HEK293 (cell line): Measurements from ENCODE around the gene KPTN.

ENCODE experiments used
- CTCF ChIA-PET: fragments of 350-600 bp; formaldehyde crosslinking; extraction: SDS; loops from one replicate; lab custom pipeline; 2021; ENCODE audit warnings: antibody characterized with exemption; lab: Yijun Ruan, JAX
- POLR2A ChIA-PET: fragments of 300-600 bp; formaldehyde crosslinking; extraction: SDS; loops from one replicate; lab custom pipeline; 2020; ENCODE audit warnings: antibody characterized with exemption, inconsistent platforms; lab: Yijun Ruan, JAX
- H3K27ac ChIP-seq: fragments of 200-500 bp; sonication (Bioruptor generic); 2 replicates; pipeline ENCODE4 v1.5.1; 2014; ENCODE audit warnings: low read depth, low read length, control low read depth, inconsistent platforms; ENCODE audit errors: extremely low read depth
- H3K36me3 ChIP-seq, 2 experiments: fragments of 200-500 bp in 1 of 2; sonication (Bioruptor generic) in 1 of 2; 1 replicate in 1 of 2; 2 replicates in 1 of 2; pipeline ENCODE4 v1.5.1; 2014 to 2017; ENCODE audit warnings: inconsistent platforms in 2 of 2, low read length in 2 of 2; ENCODE audit not compliant: control insufficient read depth in 2 of 2, insufficient read depth in 1 of 2
- H3K4me1 ChIP-seq: fragments of 200-500 bp; sonication (Bioruptor generic); 2 replicates; pipeline ENCODE4 v1.5.1; 2014; ENCODE audit warnings: mild to moderate bottlenecking, low read length, inconsistent platforms; ENCODE audit not compliant: control insufficient read depth, insufficient read depth
- H3K4me3 ChIP-seq: 2 replicates; pipeline ENCODE4 v1.5.1; 2011; ENCODE audit warnings: low read depth, mild to moderate bottlenecking, control low read depth, low read length, moderate library complexity
- H3K9me3 ChIP-seq: fragments of 200-500 bp; sonication (Bioruptor generic); 2 replicates; pipeline ENCODE4 v1.5.1; 2014; ENCODE audit warnings: low read depth, low read length, inconsistent platforms; ENCODE audit not compliant: control insufficient read depth, insufficient read depth
- GFI1B ChIP-seq: fragments of 450-650 bp; formaldehyde crosslinking; IDR thresholded peaks from 2 replicates; pipeline ENCODE4 v1.5.1; 2016; ENCODE audit warnings: missing biosample characterization, missing genetic modification characterization
- KLF1 ChIP-seq: fragments of 450-650 bp; formaldehyde crosslinking; IDR thresholded peaks from 2 replicates; pipeline ENCODE4 v1.5.1; 2016; ENCODE audit warnings: missing biosample characterization, missing genetic modification characterization
- KLF17 ChIP-seq: fragments of 450-650 bp; formaldehyde crosslinking; IDR thresholded peaks from 2 replicates; pipeline ENCODE4 v1.5.1; 2016; ENCODE audit warnings: missing biosample characterization, missing genetic modification characterization
- REPIN1 ChIP-seq: fragments of 450-650 bp; formaldehyde crosslinking; IDR thresholded peaks from 2 replicates; pipeline ENCODE4 v1.5.1; 2017; ENCODE audit warnings: missing biosample characterization, missing genetic modification characterization, low read depth
- WT1 ChIP-seq: fragments of 450-650 bp; formaldehyde crosslinking; IDR thresholded peaks from 2 replicates; pipeline ENCODE4 v1.5.1; 2016; ENCODE audit warnings: missing biosample characterization, missing genetic modification characterization
- ZFP3 ChIP-seq: fragments of 450-650 bp; formaldehyde crosslinking; IDR thresholded peaks from 2 replicates; pipeline ENCODE4 v1.5.1; 2016; ENCODE audit warnings: low read depth, missing biosample characterization, missing genetic modification characterization
- ZNF138 ChIP-seq: fragments of 450-650 bp; formaldehyde crosslinking; IDR thresholded peaks from 2 replicates; pipeline ENCODE4 v1.5.1; 2016; ENCODE audit warnings: missing biosample characterization, missing genetic modification characterization, borderline replicate concordance
- ZNF184 ChIP-seq: fragments of 450-650 bp; IDR thresholded peaks from 2 replicates; pipeline ENCODE4 v1.5.1; 2018; ENCODE audit warnings: missing biosample characterization, mild to moderate bottlenecking, missing genetic modification characterization
- ZNF202 ChIP-seq: fragments of 450-650 bp; formaldehyde crosslinking; IDR thresholded peaks from 2 replicates; pipeline ENCODE4 v1.5.1; 2016; ENCODE audit warnings: missing biosample characterization, missing genetic modification characterization, borderline replicate concordance
- ZNF211 ChIP-seq: fragments of 450-650 bp; formaldehyde crosslinking; IDR thresholded peaks from 2 replicates; pipeline ENCODE4 v1.5.1; 2016; ENCODE audit warnings: low read depth, missing biosample characterization, missing genetic modification characterization
- ZNF214 ChIP-seq: fragments of 450-650 bp; formaldehyde crosslinking; IDR thresholded peaks from 2 replicates; pipeline ENCODE4 v1.5.1; 2017; ENCODE audit warnings: missing biosample characterization, mild to moderate bottlenecking, missing genetic modification characterization, borderline replicate concordance
- ZNF501 ChIP-seq: fragments of 450-650 bp; formaldehyde crosslinking; IDR thresholded peaks from 2 replicates; pipeline ENCODE4 v1.5.1; 2016; ENCODE audit warnings: missing biosample characterization, missing genetic modification characterization
- ZNF560 ChIP-seq: fragments of 450-650 bp; formaldehyde crosslinking; IDR thresholded peaks from 2 replicates; pipeline ENCODE4 v1.5.1; 2017; ENCODE audit warnings: missing biosample characterization, missing genetic modification characterization, borderline replicate concordance
- ZNF580 ChIP-seq: fragments of 450-650 bp; formaldehyde crosslinking; IDR thresholded peaks from 2 replicates; pipeline ENCODE4 v1.5.1; 2016; ENCODE audit warnings: missing biosample characterization, missing genetic modification characterization
- ZNF843 ChIP-seq: fragments of 450-650 bp; formaldehyde crosslinking; IDR thresholded peaks from 2 replicates; pipeline ENCODE4 v1.5.1; 2016; ENCODE audit warnings: missing biosample characterization, missing genetic modification characterization
- ZSCAN30 ChIP-seq: fragments of 450-650 bp; IDR thresholded peaks from 2 replicates; pipeline ENCODE4 v1.5.1; 2018; ENCODE audit warnings: missing biosample characterization, mild to moderate bottlenecking, missing genetic modification characterization, moderate library complexity
- TF ChIP-seq, protein P1 (sequence below): fragments of 450-650 bp; formaldehyde crosslinking; IDR thresholded peaks from 2 replicates; pipeline ENCODE4 v1.5.1; 2016; ENCODE audit warnings: missing biosample characterization, missing genetic modification characterization, borderline replicate concordance
- TF ChIP-seq, protein P2 (sequence below): fragments of 450-650 bp; formaldehyde crosslinking; conservative IDR thresholded peaks from 2 replicates; pipeline ENCODE4 v1.5.1; 2016; ENCODE audit warnings: low read depth, missing biosample characterization, missing genetic modification characterization
- TF ChIP-seq, protein P3 (sequence below): fragments of 450-650 bp; IDR thresholded peaks from 2 replicates; pipeline ENCODE4 v1.5.1; 2018; ENCODE audit warnings: missing biosample characterization, mild to moderate bottlenecking, missing genetic modification characterization

The KPTN gene

DNA sequence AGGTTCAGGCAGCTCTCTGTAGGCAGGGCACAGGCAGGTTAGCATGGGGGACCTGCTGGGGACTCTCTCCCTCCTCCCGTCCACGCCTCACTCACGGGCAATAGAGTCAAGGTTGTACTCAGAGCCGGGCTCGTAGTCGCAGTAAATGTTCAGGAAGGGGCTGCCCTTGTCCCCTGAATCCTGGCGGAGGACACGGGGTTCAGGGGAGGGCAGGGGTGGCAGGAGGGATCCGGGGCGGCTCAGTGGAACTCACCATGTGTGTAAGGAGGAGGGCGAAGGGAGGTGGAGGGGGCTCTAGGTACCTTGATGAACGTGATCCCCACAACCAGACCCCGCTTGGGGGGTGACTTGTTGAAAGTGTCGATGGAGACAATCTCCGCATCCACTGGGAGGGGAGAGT is 819 bp downstream of the KPTN start (continued):
- TF ChIP-seq, protein P1, sequence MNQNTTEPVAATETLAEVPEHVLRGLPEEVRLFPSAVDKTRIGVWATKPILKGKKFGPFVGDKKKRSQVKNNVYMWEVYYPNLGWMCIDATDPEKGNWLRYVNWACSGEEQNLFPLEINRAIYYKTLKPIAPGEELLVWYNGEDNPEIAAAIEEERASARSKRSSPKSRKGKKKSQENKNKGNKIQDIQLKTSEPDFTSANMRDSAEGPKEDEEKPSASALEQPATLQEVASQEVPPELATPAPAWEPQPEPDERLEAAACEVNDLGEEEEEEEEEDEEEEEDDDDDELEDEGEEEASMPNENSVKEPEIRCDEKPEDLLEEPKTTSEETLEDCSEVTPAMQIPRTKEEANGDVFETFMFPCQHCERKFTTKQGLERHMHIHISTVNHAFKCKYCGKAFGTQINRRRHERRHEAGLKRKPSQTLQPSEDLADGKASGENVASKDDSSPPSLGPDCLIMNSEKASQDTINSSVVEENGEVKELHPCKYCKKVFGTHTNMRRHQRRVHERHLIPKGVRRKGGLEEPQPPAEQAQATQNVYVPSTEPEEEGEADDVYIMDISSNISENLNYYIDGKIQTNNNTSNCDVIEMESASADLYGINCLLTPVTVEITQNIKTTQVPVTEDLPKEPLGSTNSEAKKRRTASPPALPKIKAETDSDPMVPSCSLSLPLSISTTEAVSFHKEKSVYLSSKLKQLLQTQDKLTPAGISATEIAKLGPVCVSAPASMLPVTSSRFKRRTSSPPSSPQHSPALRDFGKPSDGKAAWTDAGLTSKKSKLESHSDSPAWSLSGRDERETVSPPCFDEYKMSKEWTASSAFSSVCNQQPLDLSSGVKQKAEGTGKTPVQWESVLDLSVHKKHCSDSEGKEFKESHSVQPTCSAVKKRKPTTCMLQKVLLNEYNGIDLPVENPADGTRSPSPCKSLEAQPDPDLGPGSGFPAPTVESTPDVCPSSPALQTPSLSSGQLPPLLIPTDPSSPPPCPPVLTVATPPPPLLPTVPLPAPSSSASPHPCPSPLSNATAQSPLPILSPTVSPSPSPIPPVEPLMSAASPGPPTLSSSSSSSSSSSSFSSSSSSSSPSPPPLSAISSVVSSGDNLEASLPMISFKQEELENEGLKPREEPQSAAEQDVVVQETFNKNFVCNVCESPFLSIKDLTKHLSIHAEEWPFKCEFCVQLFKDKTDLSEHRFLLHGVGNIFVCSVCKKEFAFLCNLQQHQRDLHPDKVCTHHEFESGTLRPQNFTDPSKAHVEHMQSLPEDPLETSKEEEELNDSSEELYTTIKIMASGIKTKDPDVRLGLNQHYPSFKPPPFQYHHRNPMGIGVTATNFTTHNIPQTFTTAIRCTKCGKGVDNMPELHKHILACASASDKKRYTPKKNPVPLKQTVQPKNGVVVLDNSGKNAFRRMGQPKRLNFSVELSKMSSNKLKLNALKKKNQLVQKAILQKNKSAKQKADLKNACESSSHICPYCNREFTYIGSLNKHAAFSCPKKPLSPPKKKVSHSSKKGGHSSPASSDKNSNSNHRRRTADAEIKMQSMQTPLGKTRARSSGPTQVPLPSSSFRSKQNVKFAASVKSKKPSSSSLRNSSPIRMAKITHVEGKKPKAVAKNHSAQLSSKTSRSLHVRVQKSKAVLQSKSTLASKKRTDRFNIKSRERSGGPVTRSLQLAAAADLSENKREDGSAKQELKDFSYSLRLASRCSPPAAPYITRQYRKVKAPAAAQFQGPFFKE (tag by site-specific recombination), result no peak
- TF ChIP-seq ZNF202 (tag by site-specific recombination) (no peak), ZNF560 (no peak)
- TF ChIP-seq, all 188 proteins: peak for 0

GRCh38 chr19:47481460-47482052 is 2.5 kb downstream of the KPTN start:
- Histone ChIP-seq H3K4me1 (no peaks in the 10 kb centered on the region), H3K9me3 (no peaks in the 10 kb centered on the region), H3K27ac (no peak overlapping the region), H3K36me3 (peaks cover 0 to 6% of the 10 kb centered on the region in 2 experiments; a peak in 2 of 3 replicates), H3K4me3 (no peak overlapping the region)
- POLR2A ChIA-PET, result interaction anchor here (0.7 kb wide), 1 partner anchor 926 kb away, joined by 4 read pairs; no protein-coding TSS in a partner anchor
- CTCF ChIA-PET, result interaction anchor here (0.6 to 1.5 kb wide), 2 partner anchors 45 to 46 kb away, joined by 3 to 7 read pairs; no protein-coding TSS in a partner anchor
- TF ChIP-seq ZSCAN30 (tag by site-specific recombination) (no peak), WT1 (no peak), ZNF211 (no peak), ZNF580 (tag by site-specific recombination) (no peak), ZNF843 (tag by site-specific recombination) (no peak), ZFP3 (tag by site-specific recombination) (no peak), KLF17 (tag by site-specific recombination) (no peak), ZNF184 (tag by site-specific recombination) (no peak), ZNF138 (tag by site-specific recombination) (no peak), ZNF214 (no peak), REPIN1 (tag by site-specific recombination) (no peak), GFI1B (tag by site-specific recombination) (no peak), KLF1 (tag by site-specific recombination) (no peak), ZNF501 (tag by site-specific recombination) (no peak), ZNF202 (tag by site-specific recombination) (no peak)
- TF ChIP-seq, protein P2, sequence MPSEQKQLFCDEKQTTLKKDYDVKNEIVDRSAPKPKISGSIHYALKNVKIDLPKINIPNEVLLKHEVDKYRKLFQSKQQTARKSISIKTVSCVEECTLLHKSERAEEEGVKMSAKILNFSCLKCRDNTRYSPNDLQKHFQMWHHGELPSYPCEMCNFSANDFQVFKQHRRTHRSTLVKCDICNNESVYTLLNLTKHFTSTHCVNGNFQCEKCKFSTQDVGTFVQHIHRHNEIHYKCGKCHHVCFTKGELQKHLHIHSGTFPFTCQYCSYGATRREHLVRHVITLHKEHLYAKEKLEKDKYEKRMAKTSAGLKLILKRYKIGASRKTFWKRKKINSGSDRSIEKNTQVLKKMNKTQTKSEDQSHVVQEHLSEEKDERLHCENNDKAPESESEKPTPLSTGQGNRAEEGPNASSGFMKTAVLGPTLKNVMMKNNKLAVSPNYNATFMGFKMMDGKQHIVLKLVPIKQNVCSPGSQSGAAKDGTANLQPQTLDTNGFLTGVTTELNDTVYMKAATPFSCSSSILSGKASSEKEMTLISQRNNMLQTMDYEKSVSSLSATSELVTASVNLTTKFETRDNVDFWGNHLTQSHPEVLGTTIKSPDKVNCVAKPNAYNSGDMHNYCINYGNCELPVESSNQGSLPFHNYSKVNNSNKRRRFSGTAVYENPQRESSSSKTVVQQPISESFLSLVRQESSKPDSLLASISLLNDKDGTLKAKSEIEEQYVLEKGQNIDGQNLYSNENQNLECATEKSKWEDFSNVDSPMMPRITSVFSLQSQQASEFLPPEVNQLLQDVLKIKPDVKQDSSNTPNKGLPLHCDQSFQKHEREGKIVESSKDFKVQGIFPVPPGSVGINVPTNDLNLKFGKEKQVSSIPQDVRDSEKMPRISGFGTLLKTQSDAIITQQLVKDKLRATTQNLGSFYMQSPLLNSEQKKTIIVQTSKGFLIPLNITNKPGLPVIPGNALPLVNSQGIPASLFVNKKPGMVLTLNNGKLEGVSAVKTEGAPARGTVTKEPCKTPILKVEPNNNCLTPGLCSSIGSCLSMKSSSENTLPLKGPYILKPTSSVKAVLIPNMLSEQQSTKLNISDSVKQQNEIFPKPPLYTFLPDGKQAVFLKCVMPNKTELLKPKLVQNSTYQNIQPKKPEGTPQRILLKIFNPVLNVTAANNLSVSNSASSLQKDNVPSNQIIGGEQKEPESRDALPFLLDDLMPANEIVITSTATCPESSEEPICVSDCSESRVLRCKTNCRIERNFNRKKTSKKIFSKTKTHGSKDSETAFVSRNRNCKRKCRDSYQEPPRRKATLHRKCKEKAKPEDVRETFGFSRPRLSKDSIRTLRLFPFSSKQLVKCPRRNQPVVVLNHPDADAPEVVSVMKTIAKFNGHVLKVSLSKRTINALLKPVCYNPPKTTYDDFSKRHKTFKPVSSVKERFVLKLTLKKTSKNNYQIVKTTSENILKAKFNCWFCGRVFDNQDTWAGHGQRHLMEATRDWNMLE (tag by site-specific recombination), result no peak
- TF ChIP-seq, protein P3, sequence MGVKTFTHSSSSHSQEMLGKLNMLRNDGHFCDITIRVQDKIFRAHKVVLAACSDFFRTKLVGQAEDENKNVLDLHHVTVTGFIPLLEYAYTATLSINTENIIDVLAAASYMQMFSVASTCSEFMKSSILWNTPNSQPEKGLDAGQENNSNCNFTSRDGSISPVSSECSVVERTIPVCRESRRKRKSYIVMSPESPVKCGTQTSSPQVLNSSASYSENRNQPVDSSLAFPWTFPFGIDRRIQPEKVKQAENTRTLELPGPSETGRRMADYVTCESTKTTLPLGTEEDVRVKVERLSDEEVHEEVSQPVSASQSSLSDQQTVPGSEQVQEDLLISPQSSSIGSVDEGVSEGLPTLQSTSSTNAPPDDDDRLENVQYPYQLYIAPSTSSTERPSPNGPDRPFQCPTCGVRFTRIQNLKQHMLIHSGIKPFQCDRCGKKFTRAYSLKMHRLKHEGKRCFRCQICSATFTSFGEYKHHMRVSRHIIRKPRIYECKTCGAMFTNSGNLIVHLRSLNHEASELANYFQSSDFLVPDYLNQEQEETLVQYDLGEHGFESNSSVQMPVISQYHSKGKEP (tag by site-specific recombination), result no peak
